GM13976 (cell line): ENCODE results near the gene MBD3L3.
"Not testable (repeated sequence)": the region's sequence is repeated elsewhere in the genome, so short reads cannot be mapped to it uniquely, and the experiment has no call there.

ENCODE experiments used
- DNase-seq: peaks from one replicate; pipeline ENCODE4 v3.0.0; 2012; ENCODE audit warnings: low spot score
- in situ Hi-C: fragments of 300-500 bp; cut with MboI; formaldehyde crosslinking; loops from one replicate; pipeline ENCODE4 v1.12.0; 2022; ENCODE audit warnings: low sequenced_read_pairs, mixed read lengths, inconsistent platforms; ENCODE audit not compliant: unreplicated experiment
- TF ChIP-seq, protein P1 (sequence below): IDR thresholded peaks from 2 replicates; pipeline ENCODE4 v1.5.1; 2012; ENCODE audit warnings: borderline replicate concordance, mild to moderate bottlenecking; ENCODE audit not compliant: insufficient read depth; ENCODE audit errors: extremely low read depth, missing control alignments, control extremely low read depth

MBD3L3 gene

DNA sequence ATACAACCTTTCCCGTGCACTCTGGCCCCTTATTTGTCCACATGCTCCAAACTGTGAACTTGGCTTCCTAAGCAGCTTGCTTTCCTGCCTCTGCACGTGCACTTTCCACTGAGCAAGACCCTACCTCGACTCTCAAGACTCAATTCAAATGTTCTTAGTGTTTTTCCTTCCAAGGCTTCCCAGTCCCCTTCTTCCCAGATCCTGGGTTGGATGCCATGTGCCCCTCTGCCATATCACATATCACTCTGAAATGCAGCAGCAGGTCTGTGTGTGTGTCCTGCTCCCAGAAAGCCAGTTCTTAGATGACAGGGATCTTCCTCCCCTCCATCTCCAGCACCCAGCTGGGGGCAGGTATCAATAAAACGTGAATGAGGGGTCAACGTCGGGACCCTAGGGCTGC is 14.1 kb upstream of the MBD3L3 start:
- in situ Hi-C loops: no loop called here
- DNase-seq: no peak
- TF ChIP-seq, protein P1, sequence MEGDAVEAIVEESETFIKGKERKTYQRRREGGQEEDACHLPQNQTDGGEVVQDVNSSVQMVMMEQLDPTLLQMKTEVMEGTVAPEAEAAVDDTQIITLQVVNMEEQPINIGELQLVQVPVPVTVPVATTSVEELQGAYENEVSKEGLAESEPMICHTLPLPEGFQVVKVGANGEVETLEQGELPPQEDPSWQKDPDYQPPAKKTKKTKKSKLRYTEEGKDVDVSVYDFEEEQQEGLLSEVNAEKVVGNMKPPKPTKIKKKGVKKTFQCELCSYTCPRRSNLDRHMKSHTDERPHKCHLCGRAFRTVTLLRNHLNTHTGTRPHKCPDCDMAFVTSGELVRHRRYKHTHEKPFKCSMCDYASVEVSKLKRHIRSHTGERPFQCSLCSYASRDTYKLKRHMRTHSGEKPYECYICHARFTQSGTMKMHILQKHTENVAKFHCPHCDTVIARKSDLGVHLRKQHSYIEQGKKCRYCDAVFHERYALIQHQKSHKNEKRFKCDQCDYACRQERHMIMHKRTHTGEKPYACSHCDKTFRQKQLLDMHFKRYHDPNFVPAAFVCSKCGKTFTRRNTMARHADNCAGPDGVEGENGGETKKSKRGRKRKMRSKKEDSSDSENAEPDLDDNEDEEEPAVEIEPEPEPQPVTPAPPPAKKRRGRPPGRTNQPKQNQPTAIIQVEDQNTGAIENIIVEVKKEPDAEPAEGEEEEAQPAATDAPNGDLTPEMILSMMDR: no peak

DNA sequence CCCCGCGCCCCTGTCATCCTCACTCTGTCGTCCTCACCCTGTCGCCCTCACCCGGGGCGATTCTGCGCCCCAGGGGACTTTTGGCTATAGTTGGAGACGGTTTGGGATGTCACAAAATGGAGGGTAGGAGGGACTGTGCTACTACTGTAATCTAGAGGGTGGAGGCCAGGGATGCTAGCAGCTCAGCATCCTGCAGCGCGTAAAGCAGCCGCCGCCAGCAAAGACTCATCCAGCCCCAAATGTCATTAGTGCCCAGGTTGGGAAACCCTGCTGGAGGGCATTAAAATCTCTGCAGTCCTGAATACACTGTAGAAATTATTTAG is 11.4 kb upstream of the MBD3L3 start:
- TF ChIP-seq, protein P1: no peak
- in situ Hi-C loops: no loop called here
- DNase-seq: no peak

GRCh38 chr19:7069042-7069903 is 10.8 kb upstream of the MBD3L3 start, which contains the start of gene ZNF557:
Gene ZNF557 (plus strand): TSS chr19:7069703. CDS start chr19:7075075, 5,372 bp downstream.
- TF ChIP-seq, protein P1: no peak
- DNase-seq: peak; percentile 98
- in situ Hi-C loops: no loop called here

DNA sequence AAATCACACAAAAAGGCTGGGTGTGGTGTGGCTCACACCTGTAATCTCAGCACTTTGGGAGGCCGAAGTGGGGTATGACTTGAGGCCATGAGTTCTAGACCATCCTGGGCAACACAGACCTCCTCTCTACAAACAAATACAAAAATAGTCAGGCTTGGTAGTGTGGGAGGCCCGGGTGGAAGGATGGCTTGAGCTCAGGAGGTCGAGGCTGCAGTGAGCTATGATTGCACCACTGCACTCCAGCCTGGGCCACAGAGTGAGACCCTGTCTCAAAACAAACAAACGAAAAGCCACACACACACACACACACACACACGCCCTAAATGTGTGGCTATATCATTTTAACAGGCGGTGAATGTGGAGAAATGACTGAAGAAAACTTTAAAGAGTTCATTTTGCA is 10.1 kb upstream of the MBD3L3 start:
- DNase-seq: no peak
- TF ChIP-seq, protein P1: no peak

DNA sequence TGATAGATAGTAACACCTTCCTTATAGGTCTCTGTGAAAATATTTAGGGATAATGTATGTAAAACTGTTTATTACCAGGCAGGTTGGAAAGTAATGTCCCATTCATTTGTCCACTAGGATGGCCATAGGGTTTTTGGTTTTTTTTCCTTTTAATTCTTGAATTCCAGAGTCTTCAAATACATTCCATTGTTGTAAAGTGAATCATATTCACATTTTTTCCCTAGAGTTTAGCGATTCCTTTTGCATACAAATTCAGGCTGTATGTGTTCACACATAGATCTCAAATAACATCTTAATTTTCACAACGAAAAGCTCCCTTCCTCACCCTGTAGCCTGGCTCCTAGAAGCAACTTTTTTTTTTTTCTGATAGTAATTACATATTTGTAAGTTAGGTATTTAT is 9.2 kb upstream of the MBD3L3 start:
- TF ChIP-seq, protein P1: no peak
- no peak for DNase-seq
- in situ Hi-C loops: no loop called here

More for the DNA sequence above, 10.1 kb upstream of the MBD3L3 start:
- in situ Hi-C loops: no loop called here

GRCh38 chr19:7067122-7067521 is 8.6 kb upstream of the MBD3L3 start:
- DNase-seq, in situ Hi-C loops: not testable (repeated sequence)

DNA sequence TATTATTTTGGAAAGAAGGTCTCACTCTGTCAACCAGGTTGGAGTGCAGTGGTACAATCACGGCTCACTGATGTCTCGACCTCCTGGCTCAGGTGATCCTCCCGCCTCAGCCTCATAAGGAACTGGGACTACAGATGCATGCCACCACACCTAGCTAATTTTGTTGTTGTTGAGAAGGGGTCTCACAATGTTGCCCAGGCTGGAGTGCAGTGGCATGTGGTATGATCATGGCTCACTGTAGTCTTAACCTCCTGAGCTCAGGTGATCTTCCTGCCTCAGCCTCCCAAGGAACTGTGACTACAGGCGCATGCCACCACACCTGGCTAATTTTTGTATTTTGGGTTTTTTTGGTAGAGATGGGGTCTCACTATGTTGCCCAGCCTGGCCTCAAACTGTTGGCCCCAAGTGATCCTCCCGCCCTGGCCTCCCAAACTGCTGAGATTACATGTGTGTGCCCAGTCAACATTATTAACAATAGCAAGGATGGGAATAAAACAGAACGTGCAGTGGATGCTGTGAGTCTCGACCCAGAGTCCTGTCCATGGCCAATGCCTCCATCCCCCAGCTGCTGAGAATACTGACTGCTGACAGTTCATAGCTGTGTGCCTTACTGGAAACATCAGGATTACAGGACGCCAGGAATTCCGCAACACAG is 5.4 kb upstream of the MBD3L3 start:
- in situ Hi-C loops: no loop called here
- DNase-seq: no peak
- TF ChIP-seq, protein P1: no peak
